ENCODE data around the gene GALNT9.

GALNT9 gene

DNA sequence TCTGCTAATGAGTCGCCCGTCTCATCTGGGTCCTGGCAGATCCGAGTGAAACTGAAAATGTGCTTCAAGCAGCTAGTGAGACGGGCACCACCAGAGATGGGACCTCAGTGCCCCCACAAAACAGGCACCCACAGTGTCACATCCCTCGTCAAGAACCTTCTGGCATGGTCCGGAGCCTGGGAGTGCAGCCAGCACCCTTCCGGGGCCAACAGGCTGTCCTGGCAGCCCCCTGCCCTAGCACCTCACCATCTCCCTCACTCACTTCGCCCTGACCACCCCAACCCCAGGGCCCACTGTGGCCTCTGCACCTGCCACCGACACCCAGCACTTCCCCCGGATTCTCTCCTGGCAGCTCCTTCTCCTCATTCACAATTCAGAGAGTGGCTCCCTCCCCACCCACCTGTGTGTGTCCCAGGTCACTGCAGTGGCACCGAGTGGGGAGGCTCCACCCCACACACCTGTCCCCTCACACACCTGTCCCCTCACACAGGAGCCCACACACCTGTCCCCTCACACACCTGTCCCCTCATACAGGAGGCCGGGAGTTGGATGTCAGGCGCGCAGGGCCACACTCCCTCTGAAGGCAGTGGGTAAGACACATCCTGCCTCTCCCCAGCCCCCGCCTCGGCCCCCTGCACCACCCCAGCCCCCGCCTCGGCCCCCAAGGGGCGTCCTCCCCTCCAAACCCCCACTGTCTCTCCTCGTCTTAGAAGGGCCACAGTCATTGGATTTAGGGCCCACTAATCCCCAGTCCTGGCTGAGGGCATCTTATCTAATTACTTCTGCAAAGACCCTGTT lies 7.9 kb downstream of the GALNT9 start:
- H3K4me1 ChIP-seq (ENCODE audit: insufficient read depth, low read length), result no peaks in the 10 kb centered on the region
- peaks cover 1% of the 10 kb centered on the region for H3K27me3 ChIP-seq (ENCODE audit: insufficient read depth, low read length, poor library complexity)
- no peak overlapping the region for H3K27ac ChIP-seq (ENCODE audit: low read length)
- H2AFZ ChIP-seq (ENCODE audit: low read depth, low read length), result no peak overlapping the region
- H3K79me2 ChIP-seq (ENCODE audit: insufficient read depth, low read length), result no peaks in the 10 kb centered on the region
- no peak overlapping the region for H3K4me3 ChIP-seq (ENCODE audit: low read depth in 1 of 2, low read length in 2 of 2)
- TF ChIP-seq, protein P1, sequence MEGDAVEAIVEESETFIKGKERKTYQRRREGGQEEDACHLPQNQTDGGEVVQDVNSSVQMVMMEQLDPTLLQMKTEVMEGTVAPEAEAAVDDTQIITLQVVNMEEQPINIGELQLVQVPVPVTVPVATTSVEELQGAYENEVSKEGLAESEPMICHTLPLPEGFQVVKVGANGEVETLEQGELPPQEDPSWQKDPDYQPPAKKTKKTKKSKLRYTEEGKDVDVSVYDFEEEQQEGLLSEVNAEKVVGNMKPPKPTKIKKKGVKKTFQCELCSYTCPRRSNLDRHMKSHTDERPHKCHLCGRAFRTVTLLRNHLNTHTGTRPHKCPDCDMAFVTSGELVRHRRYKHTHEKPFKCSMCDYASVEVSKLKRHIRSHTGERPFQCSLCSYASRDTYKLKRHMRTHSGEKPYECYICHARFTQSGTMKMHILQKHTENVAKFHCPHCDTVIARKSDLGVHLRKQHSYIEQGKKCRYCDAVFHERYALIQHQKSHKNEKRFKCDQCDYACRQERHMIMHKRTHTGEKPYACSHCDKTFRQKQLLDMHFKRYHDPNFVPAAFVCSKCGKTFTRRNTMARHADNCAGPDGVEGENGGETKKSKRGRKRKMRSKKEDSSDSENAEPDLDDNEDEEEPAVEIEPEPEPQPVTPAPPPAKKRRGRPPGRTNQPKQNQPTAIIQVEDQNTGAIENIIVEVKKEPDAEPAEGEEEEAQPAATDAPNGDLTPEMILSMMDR (IDR thresholded peaks at IDR 0.05; ENCODE audit: borderline replicate concordance, extremely low read depth, low read length, poor library complexity, severe bottlenecking), result no peak
- no peak for TF ChIP-seq EZH2 (IDR thresholded peaks at IDR 0.05; ENCODE audit: borderline replicate concordance, low read depth, low read length, severe bottlenecking)
- H3K4me2 ChIP-seq (ENCODE audit: insufficient read depth, low read length), result no peak overlapping the region
- ATAC-seq (ENCODE audit: insufficient read depth, low read depth) (no peak), DNase-seq (no peak)
- H3K9ac ChIP-seq (ENCODE audit: low read depth, low read length), result no peak overlapping the region
- no peaks in the 10 kb centered on the region for H3K9me3 ChIP-seq (ENCODE audit: insufficient read depth, low read length, severe bottlenecking)
- peaks cover 5% of the 10 kb centered on the region; the same call in 1 of the 2 replicates for H4K20me1 ChIP-seq (ENCODE audit: insufficient read depth, low read length)
- H3K36me3 ChIP-seq (ENCODE audit: insufficient read depth, low read length), result no peaks in the 10 kb centered on the region

DNA sequence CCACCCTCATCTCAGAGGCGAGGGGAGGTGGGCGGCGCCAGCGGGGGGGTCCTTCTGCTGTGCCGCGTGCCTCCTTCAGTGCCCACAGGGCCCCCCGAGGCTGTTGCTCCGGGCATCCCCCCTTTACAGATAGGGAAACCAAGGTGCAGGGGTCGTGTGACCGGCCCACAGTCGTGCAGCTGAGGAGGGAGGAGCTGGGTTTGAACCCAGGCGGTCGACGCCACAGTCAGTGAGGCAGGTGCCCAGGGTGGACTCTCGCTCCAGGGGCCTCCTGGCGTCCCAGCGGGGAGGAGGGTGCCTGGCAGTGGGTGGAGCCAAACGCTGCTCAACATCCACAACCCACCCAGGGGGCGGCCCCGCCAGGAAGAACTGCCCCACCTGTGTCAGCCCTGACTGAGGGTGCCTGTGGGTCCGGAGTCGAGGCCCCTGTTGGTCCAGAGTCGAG lies 8.6 kb downstream of the GALNT9 start:
- Histone ChIP-seq H3K4me1 (ENCODE audit: insufficient read depth, low read length) (no peaks in the 10 kb centered on the region), H3K9ac (ENCODE audit: low read depth, low read length) (no peak overlapping the region), H2AFZ (ENCODE audit: low read depth, low read length) (no peak overlapping the region), H3K4me3 (ENCODE audit: low read depth in 1 of 2, low read length in 2 of 2) (no peak overlapping the region), H4K20me1 (ENCODE audit: insufficient read depth, low read length) (0 out of 2 replicates have a peak, but pooled peaks cover 5% of the 10 kb centered on the region), H3K27me3 (ENCODE audit: insufficient read depth, low read length, poor library complexity) (no peaks in the 10 kb centered on the region), H3K27ac (ENCODE audit: low read length) (no peak overlapping the region), H3K79me2 (ENCODE audit: insufficient read depth, low read length) (no peaks in the 10 kb centered on the region), H3K4me2 (ENCODE audit: insufficient read depth, low read length) (no peak overlapping the region), H3K36me3 (ENCODE audit: insufficient read depth, low read length) (no peaks in the 10 kb centered on the region), H3K9me3 (ENCODE audit: insufficient read depth, low read length, severe bottlenecking) (no peaks in the 10 kb centered on the region)
- TF ChIP-seq, protein P1 (IDR thresholded peaks at IDR 0.05; ENCODE audit: borderline replicate concordance, extremely low read depth, low read length, poor library complexity, severe bottlenecking), result no peak
- TF ChIP-seq EZH2 (IDR thresholded peaks at IDR 0.05; ENCODE audit: borderline replicate concordance, low read depth, low read length, severe bottlenecking), result no peak
- DNase-seq (no peak), ATAC-seq (ENCODE audit: insufficient read depth, low read depth) (no peak)

DNA sequence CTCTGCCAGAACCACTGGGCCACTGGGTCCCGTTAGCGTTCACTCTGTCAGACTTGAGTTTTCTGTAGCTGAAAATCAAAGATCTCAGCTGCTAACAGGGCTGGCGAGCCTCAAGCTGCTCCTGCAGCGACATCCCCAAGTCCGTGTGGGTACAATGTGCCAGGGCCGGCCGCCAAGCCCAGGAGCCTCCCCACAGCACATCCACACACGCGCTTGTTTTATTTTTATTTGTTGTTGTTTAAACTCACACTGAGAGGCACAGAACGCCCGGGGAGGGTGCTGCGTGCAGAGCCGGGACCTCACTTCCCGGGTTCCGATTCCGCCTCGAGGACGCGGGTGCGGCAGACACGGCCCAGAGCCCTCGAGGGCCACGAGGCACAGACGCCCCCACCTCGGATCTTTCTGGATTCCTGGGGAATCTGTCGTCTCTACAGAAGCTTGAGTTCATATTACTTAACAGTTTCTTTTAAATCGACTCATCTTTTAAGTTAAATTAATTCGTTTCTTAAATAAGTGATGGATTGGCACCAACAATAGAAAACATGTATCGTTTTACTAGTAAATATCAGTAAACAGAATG lies 9.3 kb downstream of the GALNT9 start:
- H3K79me2 ChIP-seq (ENCODE audit: insufficient read depth, low read length), result no peaks in the 10 kb centered on the region
- no peak overlapping the region for H3K4me3 ChIP-seq (ENCODE audit: low read depth in 1 of 2, low read length in 2 of 2)
- no peak for DNase-seq
- ATAC-seq (ENCODE audit: insufficient read depth, low read depth), result no peak
- no peak overlapping the region for H3K4me2 ChIP-seq (ENCODE audit: insufficient read depth, low read length)
- no peak overlapping the region for H2AFZ ChIP-seq (ENCODE audit: low read depth, low read length)
- H3K36me3 ChIP-seq (ENCODE audit: insufficient read depth, low read length), result no peaks in the 10 kb centered on the region
- no peak overlapping the region for H3K9ac ChIP-seq (ENCODE audit: low read depth, low read length)
- H3K4me1 ChIP-seq (ENCODE audit: insufficient read depth, low read length), result no peaks in the 10 kb centered on the region
- H3K9me3 ChIP-seq (ENCODE audit: insufficient read depth, low read length, severe bottlenecking), result no peaks in the 10 kb centered on the region
- peaks cover 2% of the 10 kb centered on the region for H3K27me3 ChIP-seq (ENCODE audit: insufficient read depth, low read length, poor library complexity)
- TF ChIP-seq, protein P1 (IDR thresholded peaks at IDR 0.05; ENCODE audit: borderline replicate concordance, extremely low read depth, low read length, poor library complexity, severe bottlenecking), result no peak
- no peak for TF ChIP-seq EZH2 (IDR thresholded peaks at IDR 0.05; ENCODE audit: borderline replicate concordance, low read depth, low read length, severe bottlenecking)
- no peak overlapping the region for H3K27ac ChIP-seq (ENCODE audit: low read length)
- H4K20me1 ChIP-seq (ENCODE audit: insufficient read depth, low read length), result 0 out of 2 replicates have a peak, but pooled peaks cover 5% of the 10 kb centered on the region

Measured in DND-41 (cell line).